ENCODE results near the gene GLDN. TPM values are rescaled to one million over a fixed set of nuclear protein-coding genes. Genes with fewer than 3 reads are reported as not detected.

The GLDN gene
- total and polyA plus RNA-seq, 2 of the 4 experiments (the other 2 are of a cell fraction): under 0.01 TPM; not detected in 1

GRCh38 chr15:51425517-51426040 is 84.1 kb downstream of the GLDN start:
- H2BK15ac ChIP-seq (ENCODE audit: low read depth, low read length): no peak overlapping the region
- H2AFZ ChIP-seq (replicated peaks; ENCODE audit: low read length, poor library complexity): no peak overlapping the region
- H3K9me3 ChIP-seq (ENCODE audit: control insufficient read depth, insufficient read depth, low read length): no peaks in the 10 kb centered on the region
- no peak overlapping the region for H3K23ac ChIP-seq (ENCODE audit: low read depth, low read length)
- no peak overlapping the region for H2BK5ac ChIP-seq (ENCODE audit: low read depth, low read length, poor library complexity, severe bottlenecking)
- H3K36me3 ChIP-seq (ENCODE audit: control insufficient read depth, insufficient read depth, low read length): no peaks in the 10 kb centered on the region
- no peak overlapping the region for H2AK5ac ChIP-seq (ENCODE audit: low read depth, low read length)
- no peak overlapping the region for H3K9ac ChIP-seq (ENCODE audit: low read depth, low read length)
- H3K4me2 ChIP-seq (ENCODE audit: low read depth, low read length): no peak overlapping the region
- dilution Hi-C loops (cut with HindIII; ENCODE audit: low sequenced_read_pairs, unreplicated experiment): no loop called here
- ATAC-seq (ENCODE audit: low read depth) (no peak), DNase-seq (no peak)
- no peaks in the 10 kb centered on the region for H3K79me1 ChIP-seq (ENCODE audit: low read depth in 1 of 2, low read length in 2 of 2)
- no peaks in the 10 kb centered on the region for H3K9me1 ChIP-seq (ENCODE audit: insufficient read depth, low read length)
- H3K4ac ChIP-seq (ENCODE audit: low read depth, low read length): no peak overlapping the region
- ChIA-PET CTCF (interaction anchor here (1.3 kb wide), 1 partner anchor 24 kb away, joined by 5 read pairs; no protein-coding TSS in a partner anchor), POLR2A (ENCODE audit: unreplicated experiment) (no interaction called here)
- TF ChIP-seq NFE2L2 (IDR thresholded peaks at IDR 0.05; ENCODE audit: low read depth, low read length): 0 out of 2 replicates have a peak, but pooled peaks have one; percentile 7
- peak; percentile 96 for TF ChIP-seq MAFK (IDR thresholded peaks at IDR 0.05; ENCODE audit: low read depth, low read length)
- TF ChIP-seq RFX5 (IDR thresholded peaks at IDR 0.05; ENCODE audit: low read depth, low read length): no peak
- H4K8ac ChIP-seq (ENCODE audit: low read depth in 2 of 2, low read length in 2 of 2): no peak overlapping the region
- no peak overlapping the region for H3K56ac ChIP-seq (ENCODE audit: extremely low read depth, insufficient read depth, low read length)
- no peak overlapping the region for H2BK20ac ChIP-seq (ENCODE audit: low read depth, low read length)
- no peak overlapping the region for H3K27ac ChIP-seq (ENCODE audit: insufficient read depth, low read length)
- H4K20me1 ChIP-seq (ENCODE audit: insufficient read depth, low read length): no peaks in the 10 kb centered on the region
- no TSS peak for BruUV-seq (replicated peaks)
- in situ Hi-C loops (cut with MboI; ENCODE audit: low sequenced_read_pairs): no loop called here
- H3K4me1 ChIP-seq (ENCODE audit: control insufficient read depth, insufficient read depth, low read length): 0 out of 2 replicates have a peak, but pooled peaks cover 3% of the 10 kb centered on the region
- no peak overlapping the region for H3K4me3 ChIP-seq (ENCODE audit: insufficient read depth, low read depth, low read length)
- H4K91ac ChIP-seq (ENCODE audit: insufficient read depth, low read depth, low read length): no peak overlapping the region
- H3K27me3 ChIP-seq (ENCODE audit: control insufficient read depth, insufficient read depth, low read length): no peaks in the 10 kb centered on the region; the same call in 1 of the 2 replicates
- no peak overlapping the region for H4K5ac ChIP-seq (ENCODE audit: low read depth, low read length)
- no peak overlapping the region for H2AK9ac ChIP-seq (replicated peaks; ENCODE audit: low read depth, low read length, poor library complexity)
- H2BK120ac ChIP-seq (ENCODE audit: low read depth, low read length): no peak overlapping the region
- intact Hi-C loops (cut with micrococcal nuclease): no loop called here
- no peak overlapping the region for H3K14ac ChIP-seq (replicated peaks; ENCODE audit: low read depth, low read length)
- no CpG with 5 or more reads among the region's 1 CpG for WGBS, 2 experiments (ENCODE audit: extremely low coverage in 2 of 2, insufficient read length in 1 of 2)
- no peak overlapping the region for H3K18ac ChIP-seq (ENCODE audit: low read depth, low read length)
